GM10248 (cell line): ENCODE data around the gene C13orf46.

Source experiments
- CTCF ChIA-PET: fragments of 300-600 bp; sonication (Branson Sonifier 250); formaldehyde crosslinking; extraction: SDS; loops from one replicate; lab custom pipeline; 2021; ENCODE audit warnings: antibody characterized with exemption; lab: Yijun Ruan, JAX
- POLR2A ChIA-PET: fragments of 350-650 bp; sonication (Branson Sonifier 250); formaldehyde crosslinking; extraction: SDS; loops from one replicate; lab custom pipeline; 2020; ENCODE audit warnings: antibody characterized with exemption; lab: Yijun Ruan, JAX
- DNase-seq: peaks from one replicate; pipeline ENCODE4 v3.0.0; 2012; ENCODE audit errors: extremely low spot score
- TF ChIP-seq, protein P1 (sequence below): IDR thresholded peaks from 2 replicates; pipeline ENCODE4 v1.5.1; 2012; ENCODE audit warnings: mild to moderate bottlenecking, low read depth; ENCODE audit errors: extremely low read depth, missing control alignments, control extremely low read depth

The C13orf46 gene

DNA sequence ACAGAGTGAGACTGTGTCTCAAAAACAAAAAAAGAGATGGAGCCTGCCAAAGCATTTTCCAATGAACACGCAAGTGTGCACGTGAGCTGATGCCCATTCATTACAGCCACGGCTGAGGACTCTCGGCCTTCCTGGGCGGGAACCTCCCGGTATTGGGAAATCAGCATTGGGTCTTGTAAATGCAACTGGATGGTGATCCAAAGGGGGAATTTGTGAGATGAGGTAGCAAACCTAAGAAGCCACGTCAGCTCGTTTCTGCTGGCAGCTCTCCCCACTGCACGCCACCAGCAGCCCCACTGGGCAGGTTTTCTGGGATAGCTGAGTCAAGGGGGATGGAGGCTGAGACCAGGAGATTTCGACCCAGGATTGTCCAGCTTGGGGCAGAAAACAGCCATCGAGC lies 11.5 kb downstream of the C13orf46 start:
- ChIA-PET CTCF (no interaction called here), POLR2A (no interaction called here)
- DNase-seq, result no peak
- TF ChIP-seq, protein P1, sequence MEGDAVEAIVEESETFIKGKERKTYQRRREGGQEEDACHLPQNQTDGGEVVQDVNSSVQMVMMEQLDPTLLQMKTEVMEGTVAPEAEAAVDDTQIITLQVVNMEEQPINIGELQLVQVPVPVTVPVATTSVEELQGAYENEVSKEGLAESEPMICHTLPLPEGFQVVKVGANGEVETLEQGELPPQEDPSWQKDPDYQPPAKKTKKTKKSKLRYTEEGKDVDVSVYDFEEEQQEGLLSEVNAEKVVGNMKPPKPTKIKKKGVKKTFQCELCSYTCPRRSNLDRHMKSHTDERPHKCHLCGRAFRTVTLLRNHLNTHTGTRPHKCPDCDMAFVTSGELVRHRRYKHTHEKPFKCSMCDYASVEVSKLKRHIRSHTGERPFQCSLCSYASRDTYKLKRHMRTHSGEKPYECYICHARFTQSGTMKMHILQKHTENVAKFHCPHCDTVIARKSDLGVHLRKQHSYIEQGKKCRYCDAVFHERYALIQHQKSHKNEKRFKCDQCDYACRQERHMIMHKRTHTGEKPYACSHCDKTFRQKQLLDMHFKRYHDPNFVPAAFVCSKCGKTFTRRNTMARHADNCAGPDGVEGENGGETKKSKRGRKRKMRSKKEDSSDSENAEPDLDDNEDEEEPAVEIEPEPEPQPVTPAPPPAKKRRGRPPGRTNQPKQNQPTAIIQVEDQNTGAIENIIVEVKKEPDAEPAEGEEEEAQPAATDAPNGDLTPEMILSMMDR, result no peak

DNA sequence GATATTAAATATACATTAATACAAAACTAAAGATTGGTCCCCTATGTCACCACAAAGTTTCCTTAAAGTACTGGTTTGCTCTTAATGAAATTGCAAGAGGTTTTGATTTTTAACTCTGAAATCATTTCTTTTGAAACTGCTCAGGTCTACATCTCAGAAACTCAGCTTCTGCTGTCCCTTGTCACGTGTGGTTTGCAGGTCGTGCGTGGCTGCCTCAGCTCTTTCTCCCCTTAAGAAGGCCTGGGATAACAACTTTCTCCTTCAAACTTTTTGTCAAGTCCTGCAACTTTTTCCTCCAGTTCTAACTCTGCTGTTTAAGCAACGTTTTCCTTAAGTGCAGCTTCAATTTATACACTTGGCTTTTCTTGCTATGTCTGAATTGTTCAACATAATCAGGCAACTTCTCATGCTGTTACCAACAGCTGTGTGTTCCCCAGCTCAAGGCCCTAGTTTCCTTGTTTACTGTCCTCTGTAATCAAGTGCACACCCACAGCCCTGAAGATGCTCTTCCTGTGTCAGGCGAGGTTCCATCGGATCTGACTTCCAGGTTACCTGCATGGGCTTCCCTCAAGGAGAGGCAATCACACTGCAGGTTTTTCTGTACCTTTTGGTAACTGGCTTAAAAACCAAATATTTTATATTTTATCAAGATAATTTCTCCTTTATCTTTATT lies 13.5 kb downstream of the C13orf46 start:
- ChIA-PET POLR2A (no interaction called here), CTCF (interaction anchor here (0.8 to 1.5 kb wide), 3 partner anchors 12 to 28 kb away, joined by 3 to 5 read pairs (median 3); no protein-coding TSS in a partner anchor)
- TF ChIP-seq, protein P1, result no peak
- no peak for DNase-seq

DNA sequence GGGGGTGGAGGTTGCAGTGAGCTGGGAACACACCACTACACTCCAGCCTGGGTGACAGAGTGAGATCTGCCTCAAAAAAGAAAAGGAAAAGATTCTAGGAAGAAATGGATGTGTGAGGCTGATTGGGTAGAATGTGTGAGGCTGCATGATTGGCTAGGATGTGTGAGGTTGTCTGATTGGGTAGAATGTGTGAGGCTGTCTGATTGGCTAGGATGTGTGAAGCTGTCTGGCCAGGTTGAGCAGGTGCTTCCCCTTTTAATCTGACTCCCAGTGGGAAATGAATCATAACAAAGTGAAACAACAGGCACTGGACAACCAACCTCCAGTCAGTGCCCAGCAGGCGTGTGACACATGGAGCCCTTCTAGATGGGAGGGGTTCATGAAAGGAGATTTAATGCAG lies 14.7 kb downstream of the C13orf46 start:
- ChIA-PET CTCF (interaction anchor here (1.2 kb wide), 1 partner anchor 12 kb away, joined by 3 read pairs; no protein-coding TSS in a partner anchor), POLR2A (no interaction called here)
- TF ChIP-seq, protein P1, result no peak
- no peak for DNase-seq

DNA sequence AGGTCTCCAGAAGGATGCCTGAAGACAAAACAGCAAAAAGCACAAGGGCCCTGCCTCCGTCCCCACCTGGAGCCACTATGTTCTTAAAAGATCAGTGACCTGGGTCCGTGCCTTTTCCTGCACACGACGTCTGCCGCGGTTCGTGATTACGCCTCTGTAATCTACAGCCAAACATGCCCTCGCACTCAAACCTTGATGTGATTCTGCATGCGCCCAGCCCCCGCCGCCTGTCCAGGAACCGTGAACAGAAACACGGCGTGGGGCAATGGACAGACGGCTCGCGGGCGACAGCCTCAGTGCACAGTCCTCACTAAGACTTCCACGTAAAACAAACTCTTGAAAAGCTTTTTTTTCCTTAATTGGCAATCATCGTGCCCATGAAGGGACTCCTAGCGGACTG lies 15.5 kb downstream of the C13orf46 start:
- DNase-seq, result no peak
- TF ChIP-seq, protein P1, result no peak
- ChIA-PET POLR2A (no interaction called here), CTCF (no interaction called here)

DNA sequence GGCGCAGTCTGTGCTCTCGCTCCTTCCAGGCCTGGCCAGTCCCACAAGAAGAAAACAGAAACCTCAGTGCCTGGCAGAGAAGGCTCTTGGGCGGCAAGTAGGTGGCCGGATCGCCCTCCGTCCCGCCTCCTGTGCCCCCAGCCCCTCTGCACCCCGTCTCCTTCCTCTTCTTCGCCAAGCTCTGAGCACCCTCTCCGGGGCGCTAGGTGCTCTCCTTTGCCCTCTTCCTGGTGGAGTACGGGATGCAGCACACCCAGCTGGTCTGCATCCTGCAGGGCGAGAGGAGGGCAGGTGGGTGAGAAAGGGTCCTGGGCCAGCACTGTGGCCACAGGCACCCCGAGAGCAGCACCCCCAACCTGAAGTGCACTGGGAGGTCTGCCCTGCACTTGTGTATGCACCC lies 17.3 kb downstream of the C13orf46 start:
- DNase-seq, result no peak
- TF ChIP-seq, protein P1, result no peak
- ChIA-PET CTCF (no interaction called here), POLR2A (no interaction called here)

DNA sequence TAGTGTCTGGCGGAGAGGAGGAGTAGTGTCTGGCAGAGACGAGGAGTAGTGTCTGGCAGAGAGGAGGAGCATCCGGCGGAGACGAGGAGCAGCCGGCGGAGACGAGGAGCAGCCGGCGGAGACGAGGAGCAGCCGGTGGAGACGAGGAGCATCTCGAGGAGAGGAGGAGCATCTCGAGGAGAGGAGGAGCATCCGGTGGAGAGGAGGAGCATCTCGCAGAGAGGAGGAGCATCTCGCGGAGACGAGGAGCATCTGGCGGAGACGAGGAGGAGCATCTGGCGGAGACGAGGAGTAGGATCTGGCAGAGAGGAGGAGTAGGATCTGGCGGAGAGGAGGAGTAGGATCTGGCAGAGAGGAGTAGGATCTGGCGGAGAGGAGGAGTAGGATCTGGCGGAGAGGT lies 18.2 kb downstream of the C13orf46 start:
- ChIA-PET POLR2A (no interaction called here), CTCF (no interaction called here)
- TF ChIP-seq, protein P1, result no peak
- DNase-seq, result no peak
